IPS-18c (cell line): ENCODE data around the gene MT1HL1.
A peak's percentile ranks its signal among the peaks of the same experiment; 100 is the strongest.

Experiments used
- H3K4me3 ChIP-seq: 2 replicates; pipeline ENCODE4 v1.7.0; 2013; ENCODE audit warnings: low read depth, mild to moderate bottlenecking, low read length, moderate library complexity; ENCODE audit not compliant: insufficient read depth
- H3K9me3 ChIP-seq: one replicate; pipeline ENCODE4 v1.6.1; 2013; ENCODE audit warnings: mild to moderate bottlenecking, low read length, moderate library complexity; ENCODE audit not compliant: control insufficient read depth, insufficient read depth

The MT1HL1 gene

DNA sequence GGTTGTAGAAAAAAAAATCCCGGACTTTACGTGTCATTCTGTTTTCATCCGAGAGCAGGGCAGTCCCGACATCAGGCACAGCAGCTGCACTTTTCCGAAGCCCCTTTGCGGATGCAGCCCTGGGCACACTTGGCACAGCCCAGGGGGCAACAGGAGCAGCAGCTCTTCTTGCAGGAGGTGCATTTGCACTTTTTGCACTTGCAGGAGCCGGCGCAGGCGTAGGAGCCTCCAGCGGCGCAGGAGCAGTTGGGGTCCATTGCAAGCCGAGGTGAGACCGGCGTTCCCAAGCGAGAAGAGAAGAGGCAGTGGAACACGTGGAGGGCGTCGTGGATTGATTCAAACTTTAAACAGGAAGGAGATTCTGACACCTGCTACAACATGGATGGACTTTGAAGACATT is at the start of gene MT1HL1:
MT1HL1 (minus strand) TSS at position 326 of the 400 bp plus-strand sequence; CDS start at position 257, 69 bp downstream.
- Histone ChIP-seq H3K4me3 (no peak within 1 kb of the TSS), H3K9me3 (no peaks in the 10 kb centered on the region)

- H3K4me3 ChIP-seq, result no peak overlapping the region
- no peaks in the 10 kb centered on the region for H3K9me3 ChIP-seq
Measured at GRCh38 chr1:237050915-237051314, 46.7 kb upstream of the MT1HL1 start.

DNA sequence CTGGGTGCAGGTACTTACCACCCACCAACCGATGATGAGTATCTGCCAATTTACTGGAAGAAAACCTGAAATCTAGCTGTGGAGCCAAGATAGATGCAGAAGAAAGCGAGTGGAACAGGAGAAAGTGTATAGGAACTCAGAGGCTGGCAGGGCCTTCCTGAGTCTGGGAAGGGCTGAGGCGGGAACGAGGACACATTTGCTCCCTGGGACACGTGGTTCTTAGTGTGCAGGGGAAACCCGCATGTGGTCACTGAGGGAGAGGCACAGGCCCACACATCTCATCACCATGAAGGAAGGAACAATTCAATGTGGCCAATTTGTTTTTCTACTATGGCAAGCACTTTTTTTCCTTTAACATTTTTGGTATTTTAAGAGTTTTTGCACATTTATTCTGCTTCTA is 45.9 kb upstream of the MT1HL1 start:
- Histone ChIP-seq H3K4me3 (peak overlapping the region; percentile 5; the same call in 1 of the 2 replicates), H3K9me3 (no peaks in the 10 kb centered on the region)

DNA sequence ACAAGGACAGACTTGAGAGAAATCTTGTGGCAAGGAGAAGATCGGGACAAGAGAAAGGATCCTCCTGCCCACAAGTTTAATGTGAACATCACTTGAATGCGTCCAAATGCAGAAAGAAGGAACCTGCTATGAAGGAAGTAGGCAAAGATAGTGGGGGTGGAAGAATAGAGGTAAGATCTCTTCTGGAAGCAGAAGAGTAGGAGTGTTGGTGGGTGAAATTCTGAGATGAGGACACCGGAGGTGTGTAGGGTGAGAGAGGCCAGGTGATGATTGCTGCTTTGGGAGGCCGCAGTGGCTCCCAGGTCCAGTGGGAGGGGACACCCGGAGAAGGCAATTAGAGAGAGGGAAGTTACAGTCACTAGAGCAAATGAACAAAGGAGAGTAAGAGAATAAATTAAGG is 44.6 kb upstream of the MT1HL1 start:
- Histone ChIP-seq H3K4me3 (no peak overlapping the region), H3K9me3 (no peaks in the 10 kb centered on the region)

GRCh38 chr1:237045278-237046016 is 41.2 kb upstream of the MT1HL1 start:
- H3K9me3 ChIP-seq, result no peaks in the 10 kb centered on the region
- H3K4me3 ChIP-seq, result no peak overlapping the region

GRCh38 chr1:237043846-237044636 is 39.8 kb upstream of the MT1HL1 start:
- no peaks in the 10 kb centered on the region for H3K9me3 ChIP-seq
- 0 out of 2 replicates have a peak overlapping the region, but pooled peaks have one; percentile 66 for H3K4me3 ChIP-seq

DNA sequence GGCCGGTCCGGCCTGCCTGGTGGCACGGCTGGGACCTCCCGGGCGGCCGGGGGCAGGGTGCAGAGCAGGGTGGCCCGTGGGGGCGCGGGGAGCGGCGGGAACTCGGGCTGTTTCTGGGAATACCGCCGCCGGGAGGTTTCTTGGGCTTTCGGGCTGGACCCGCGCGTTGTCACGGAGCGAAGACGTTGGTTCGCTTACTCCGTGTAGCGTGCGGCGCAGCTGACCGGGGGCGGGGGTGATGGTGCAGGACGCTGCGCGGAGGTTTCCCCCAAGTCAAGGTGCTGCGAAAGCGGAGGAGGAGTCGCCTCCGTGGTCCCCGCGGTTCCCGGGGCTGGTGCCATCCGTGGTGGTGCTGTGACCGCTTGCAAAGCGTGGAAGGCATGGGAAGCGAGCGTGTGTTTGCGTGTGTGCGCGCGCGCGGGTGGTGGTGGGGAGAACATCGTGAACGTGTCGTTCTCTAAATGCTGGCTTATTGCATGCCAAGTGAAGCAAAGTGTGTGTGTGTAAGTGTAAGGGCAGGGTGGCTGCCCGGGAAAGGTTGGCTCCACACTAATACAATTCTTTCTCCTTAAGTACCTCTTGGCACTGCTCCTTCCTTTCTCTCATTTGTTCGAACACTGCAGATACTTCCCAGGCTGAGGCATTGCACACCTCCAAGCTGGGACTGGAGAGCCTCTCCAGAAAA is 38.8 kb upstream of the MT1HL1 start:
- Histone ChIP-seq H3K4me3 (peak overlapping the region; percentile 66), H3K9me3 (no peaks in the 10 kb centered on the region)

DNA sequence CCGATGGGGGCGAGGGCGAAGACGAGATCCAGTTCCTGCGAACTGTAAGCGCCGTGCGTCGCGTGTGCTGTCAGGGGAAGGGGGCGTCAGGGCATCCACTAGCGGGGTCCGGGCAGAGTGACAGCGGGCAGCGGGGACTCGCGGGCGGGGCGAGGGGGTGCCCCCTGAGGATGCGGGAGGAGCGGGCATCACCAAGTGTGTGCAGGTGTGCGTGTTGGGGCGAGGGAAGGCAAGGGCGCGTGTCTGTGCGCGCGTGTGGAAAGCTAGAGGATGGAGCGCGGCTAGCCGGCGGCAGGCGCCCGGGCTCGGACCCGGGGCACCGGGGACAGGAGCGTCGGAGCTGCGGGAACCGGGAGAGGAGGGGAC is 38.3 kb upstream of the MT1HL1 start:
- Histone ChIP-seq H3K9me3 (no peaks in the 10 kb centered on the region), H3K4me3 (peak overlapping the region; percentile 66)

GRCh38 chr1:237041795-237042525 is 37.7 kb upstream of the MT1HL1 start, which contains the start of gene RYR2:
RYR2 (plus strand) TSS chr1:237042184; CDS start chr1:237042522, 338 bp downstream.
- H3K9me3 ChIP-seq, result no peaks in the 10 kb centered on the region
- peak within 1 kb of the TSS; percentile 66 for H3K4me3 ChIP-seq

- peak overlapping the region; percentile 15; the same call in 1 of the 2 replicates for H3K4me3 ChIP-seq
- H3K9me3 ChIP-seq, result no peaks in the 10 kb centered on the region
Measured at GRCh38 chr1:237041461-237041794, 37.2 kb upstream of the MT1HL1 start.

GRCh38 chr1:237040823-237041222 is 36.6 kb upstream of the MT1HL1 start:
- Histone ChIP-seq H3K9me3 (no peaks in the 10 kb centered on the region), H3K4me3 (no peak overlapping the region)

DNA sequence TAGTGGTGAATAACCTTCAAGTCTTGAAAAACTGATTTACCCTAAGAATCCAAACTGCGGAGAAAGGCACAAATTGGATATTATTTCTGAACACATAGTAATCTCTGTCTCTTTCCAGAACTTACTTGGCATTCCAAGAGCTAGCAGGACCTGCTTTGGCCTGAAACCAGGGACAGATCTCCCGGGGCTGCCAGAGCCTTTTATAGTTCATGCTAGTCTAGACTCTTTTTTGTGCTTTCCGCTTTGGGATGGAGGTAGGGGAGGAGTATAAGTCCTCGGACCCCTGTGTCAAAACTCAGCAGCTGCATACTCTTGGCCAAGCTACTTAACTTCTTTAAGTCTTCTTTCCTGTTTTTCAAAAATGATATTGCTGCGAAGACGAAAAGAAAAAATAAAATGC is 34.0 kb upstream of the MT1HL1 start:
- Histone ChIP-seq H3K9me3 (no peaks in the 10 kb centered on the region), H3K4me3 (no peak overlapping the region)

DNA sequence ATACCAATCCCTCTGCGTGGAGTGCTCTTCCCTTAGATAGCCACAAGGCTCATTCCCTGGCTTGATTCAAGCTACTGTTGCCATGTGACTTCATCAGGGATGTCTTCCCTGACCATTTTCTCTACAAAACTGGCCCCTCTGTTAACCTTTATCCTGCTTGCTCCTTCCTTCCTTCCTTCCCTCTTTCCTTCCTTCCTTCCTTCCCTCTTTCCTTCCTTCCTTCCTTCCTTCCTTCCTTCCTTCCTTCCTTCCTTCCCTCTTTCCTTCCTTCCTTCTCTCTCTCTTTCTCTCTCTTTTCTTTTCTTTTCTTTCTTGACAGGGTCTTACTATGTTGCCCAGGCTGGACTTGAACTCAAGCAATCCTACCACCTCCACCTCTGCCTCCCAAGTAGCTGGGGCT is 31.5 kb upstream of the MT1HL1 start:
- Histone ChIP-seq H3K4me3 (no peak overlapping the region), H3K9me3 (no peaks in the 10 kb centered on the region)

DNA sequence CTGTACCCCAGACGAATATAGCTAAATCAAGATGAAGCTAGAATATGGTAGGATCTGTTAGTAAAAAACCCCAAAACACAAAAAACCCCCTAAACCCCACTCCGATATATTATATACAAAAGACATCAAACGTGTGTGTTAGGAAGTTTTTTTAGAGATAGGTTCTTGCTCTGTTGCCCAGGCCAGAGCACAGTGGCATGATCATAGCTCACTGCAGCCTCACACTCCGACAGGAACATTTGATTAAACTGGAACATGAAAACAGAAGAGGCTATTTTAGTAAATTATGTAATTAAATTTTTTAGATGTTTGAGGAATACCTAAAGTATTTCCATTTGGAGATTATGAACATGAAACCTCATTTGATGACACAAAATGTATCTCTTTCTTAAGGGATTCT is 29.6 kb upstream of the MT1HL1 start:
- Histone ChIP-seq H3K4me3 (no peak overlapping the region), H3K9me3 (no peaks in the 10 kb centered on the region)

DNA sequence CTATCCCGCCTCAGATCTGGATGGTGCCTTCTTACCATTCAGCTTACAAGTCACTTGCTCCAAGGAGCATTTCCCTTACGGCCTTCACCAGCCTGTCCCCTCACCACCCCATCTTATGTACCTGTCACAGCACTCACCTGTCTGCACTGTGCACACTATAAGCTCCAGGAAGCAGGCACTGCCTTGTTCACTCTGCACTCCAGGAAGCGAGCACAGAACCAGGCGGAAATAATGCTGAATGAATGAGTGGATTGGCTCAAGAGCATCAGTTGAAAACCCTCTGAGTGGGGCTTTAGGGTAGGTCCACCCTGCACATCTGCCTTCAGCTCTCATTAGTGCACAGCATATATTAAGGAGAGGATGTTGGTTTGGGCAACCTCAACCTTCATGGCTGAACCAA is 28.8 kb upstream of the MT1HL1 start:
- Histone ChIP-seq H3K4me3 (no peak overlapping the region), H3K9me3 (no peaks in the 10 kb centered on the region)

DNA sequence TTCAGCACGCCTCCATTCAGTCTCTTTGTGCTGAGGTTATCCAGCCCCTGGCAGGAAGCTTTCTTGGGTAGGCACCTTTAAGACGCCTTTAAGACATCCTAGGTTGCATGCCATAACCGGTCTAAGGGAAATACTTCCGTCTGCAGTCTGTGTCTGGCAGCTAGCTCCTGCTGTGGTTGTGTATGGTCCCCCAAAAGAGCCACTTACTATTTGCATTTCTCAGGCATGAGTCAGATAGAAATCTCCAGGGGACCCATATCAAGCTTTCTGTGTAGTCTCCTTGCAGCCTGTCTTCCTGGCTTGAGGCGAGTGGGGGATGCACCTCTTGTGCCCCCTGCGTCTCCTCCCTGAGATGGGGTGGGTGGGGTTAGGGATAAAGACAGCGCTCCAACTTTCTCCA is 27.8 kb upstream of the MT1HL1 start:
- Histone ChIP-seq H3K9me3 (no peaks in the 10 kb centered on the region), H3K4me3 (no peak overlapping the region)

GRCh38 chr1:237031480-237031879 is 27.2 kb upstream of the MT1HL1 start:
- H3K9me3 ChIP-seq, result no peaks in the 10 kb centered on the region
- H3K4me3 ChIP-seq, result no peak overlapping the region
